SU-DHL-6 (cell line): ENCODE results near the gene SEMA3D.

Source experiments
- H2AFZ ChIP-seq: fragments of 200-600 bp; sonication (generic); 2 replicates; pipeline ENCODE4 v1.6.1; 2014; ENCODE audit warnings: low read depth, mild to moderate bottlenecking, moderate library complexity, mixed read lengths, antibody characterized with exemption, low read length; ENCODE audit not compliant: severe bottlenecking
- H3F3A ChIP-seq: fragments of 200-600 bp; shearing (Covaris generic); 2 replicates; pipeline ENCODE4 v1.6.0; 2016; ENCODE audit warnings: antibody characterized with exemption, mild to moderate bottlenecking; ENCODE audit not compliant: insufficient read depth
- H3K27ac ChIP-seq: fragments of 200-600 bp; sonication (generic); 2 replicates; pipeline ENCODE4 v1.5.1; 2016; ENCODE audit warnings: low read depth, mild to moderate bottlenecking, low read length, moderate library complexity, mixed read lengths
- H3K27me3 ChIP-seq: fragments of 200-600 bp; sonication (generic), shearing (Covaris generic); 2 replicates; pipeline ENCODE4 v1.6.0; 2014; ENCODE audit warnings: mild to moderate bottlenecking, low read length
- H3K36me3 ChIP-seq: fragments of 200-600 bp; sonication (generic); 2 replicates; pipeline ENCODE4 v1.6.1; 2014; ENCODE audit warnings: mild to moderate bottlenecking, low read length, mixed read lengths
- H3K4me2 ChIP-seq: fragments of 300-600, 200-600 bp; shearing (Covaris generic), sonication (generic); 2 replicates; pipeline ENCODE4 v1.6.0; 2014; ENCODE audit warnings: low read length, low read depth, mild to moderate bottlenecking; ENCODE audit not compliant: poor library complexity, severe bottlenecking
- H3K4me3 ChIP-seq: fragments of 200-600 bp; sonication (generic); 2 replicates; pipeline ENCODE4 v1.5.1; 2014; ENCODE audit warnings: antibody characterized with exemption, low read length, mild to moderate bottlenecking, mixed read lengths; ENCODE audit not compliant: insufficient read depth, poor library complexity, severe bottlenecking
- H3K79me2 ChIP-seq: fragments of 200-600 bp; sonication (generic); 2 replicates; pipeline ENCODE4 v1.6.1; 2014; ENCODE audit warnings: mild to moderate bottlenecking, low read length, moderate library complexity; ENCODE audit not compliant: insufficient read depth
- H3K9ac ChIP-seq: fragments of 200-600 bp; sonication (generic); 2 replicates; pipeline ENCODE4 v1.7.0; 2014; ENCODE audit warnings: mild to moderate bottlenecking, low read length
- H3K9me2 ChIP-seq: fragments of 200-600 bp; sonication (generic); replicated peaks from 2 replicates; pipeline ENCODE4 v1.6.1; 2014; ENCODE audit warnings: low read length; ENCODE audit not compliant: insufficient read depth
- H3K9me3 ChIP-seq: fragments of 200-600 bp; sonication (generic); 2 replicates; pipeline ENCODE4 v1.6.1; 2014; ENCODE audit warnings: low read length, mixed read lengths; ENCODE audit not compliant: insufficient read depth
- H4K20me1 ChIP-seq: fragments of 200-600 bp; sonication (generic); 2 replicates; pipeline ENCODE4 v1.6.1; 2014; ENCODE audit warnings: low read depth, mild to moderate bottlenecking, antibody characterized with exemption, low read length, moderate library complexity, mixed read lengths
- EZH2phosphoT487 ChIP-seq: fragments of 200-600 bp; sonication (generic), shearing (Covaris generic); conservative IDR thresholded peaks from 2 replicates; pipeline ENCODE4 v1.6.1; 2018; ENCODE audit warnings: mild to moderate bottlenecking, antibody characterized with exemption, low read length, moderate library complexity, mixed read lengths
- TF ChIP-seq, protein P1 (sequence below): fragments of 200-600 bp; sonication (generic); IDR thresholded peaks from one replicate; pipeline ENCODE4 v1.5.1; 2017; ENCODE audit warnings: antibody characterized with exemption, mild to moderate bottlenecking, low read length, moderate library complexity; ENCODE audit not compliant: insufficient read depth, poor library complexity, severe bottlenecking

Gene SEMA3D

DNA sequence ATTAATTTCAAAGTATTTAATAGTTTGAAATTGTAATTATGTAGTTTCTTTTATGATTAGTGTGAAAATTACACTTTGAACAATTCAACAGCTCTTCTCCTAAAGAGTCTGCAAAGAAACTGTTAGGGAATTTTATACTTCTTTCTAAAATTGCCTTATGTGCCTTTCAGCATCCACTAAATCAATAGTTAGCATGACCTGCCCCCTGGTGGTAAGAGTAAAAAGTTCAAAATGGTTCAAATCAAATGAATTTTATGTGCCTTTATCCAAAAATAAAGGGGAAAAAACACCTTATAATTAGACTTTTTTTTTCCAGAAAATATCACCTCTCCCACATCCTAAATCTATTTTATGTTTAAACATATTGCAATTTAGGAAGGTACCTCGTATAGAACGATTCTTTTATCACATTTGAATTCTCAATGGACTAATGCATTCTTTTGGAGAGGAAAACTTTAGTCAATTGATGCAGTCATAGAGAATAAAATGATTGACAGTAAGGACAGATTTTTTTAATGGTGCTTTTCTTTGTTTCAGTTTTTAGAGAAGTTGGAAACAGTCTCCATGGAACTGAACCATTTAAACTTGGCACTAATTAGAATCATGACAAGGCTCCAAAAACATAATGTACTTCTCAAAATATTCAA is 163.7 kb downstream of the SEMA3D start:
- H3K36me3 ChIP-seq = no peaks in the 10 kb centered on the region
- H3K79me2 ChIP-seq = no peaks in the 10 kb centered on the region
- TF ChIP-seq, protein P1, sequence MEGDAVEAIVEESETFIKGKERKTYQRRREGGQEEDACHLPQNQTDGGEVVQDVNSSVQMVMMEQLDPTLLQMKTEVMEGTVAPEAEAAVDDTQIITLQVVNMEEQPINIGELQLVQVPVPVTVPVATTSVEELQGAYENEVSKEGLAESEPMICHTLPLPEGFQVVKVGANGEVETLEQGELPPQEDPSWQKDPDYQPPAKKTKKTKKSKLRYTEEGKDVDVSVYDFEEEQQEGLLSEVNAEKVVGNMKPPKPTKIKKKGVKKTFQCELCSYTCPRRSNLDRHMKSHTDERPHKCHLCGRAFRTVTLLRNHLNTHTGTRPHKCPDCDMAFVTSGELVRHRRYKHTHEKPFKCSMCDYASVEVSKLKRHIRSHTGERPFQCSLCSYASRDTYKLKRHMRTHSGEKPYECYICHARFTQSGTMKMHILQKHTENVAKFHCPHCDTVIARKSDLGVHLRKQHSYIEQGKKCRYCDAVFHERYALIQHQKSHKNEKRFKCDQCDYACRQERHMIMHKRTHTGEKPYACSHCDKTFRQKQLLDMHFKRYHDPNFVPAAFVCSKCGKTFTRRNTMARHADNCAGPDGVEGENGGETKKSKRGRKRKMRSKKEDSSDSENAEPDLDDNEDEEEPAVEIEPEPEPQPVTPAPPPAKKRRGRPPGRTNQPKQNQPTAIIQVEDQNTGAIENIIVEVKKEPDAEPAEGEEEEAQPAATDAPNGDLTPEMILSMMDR = peak; percentile 56
- no peak for TF ChIP-seq EZH2phosphoT487
- no peak overlapping the region for H3K27ac ChIP-seq
- peaks cover 15% of the 10 kb centered on the region; the same call in 1 of the 2 replicates for H4K20me1 ChIP-seq
- no peak overlapping the region for H3K4me2 ChIP-seq
- H3F3A ChIP-seq = no peaks in the 10 kb centered on the region; the same call in 1 of the 2 replicates
- H2AFZ ChIP-seq = no peak overlapping the region
- no peak overlapping the region for H3K4me3 ChIP-seq
- no peak overlapping the region for H3K9ac ChIP-seq
- no peaks in the 10 kb centered on the region for H3K27me3 ChIP-seq
- no peaks in the 10 kb centered on the region for H3K9me3 ChIP-seq
- no peaks in the 10 kb centered on the region for H3K9me2 ChIP-seq

DNA sequence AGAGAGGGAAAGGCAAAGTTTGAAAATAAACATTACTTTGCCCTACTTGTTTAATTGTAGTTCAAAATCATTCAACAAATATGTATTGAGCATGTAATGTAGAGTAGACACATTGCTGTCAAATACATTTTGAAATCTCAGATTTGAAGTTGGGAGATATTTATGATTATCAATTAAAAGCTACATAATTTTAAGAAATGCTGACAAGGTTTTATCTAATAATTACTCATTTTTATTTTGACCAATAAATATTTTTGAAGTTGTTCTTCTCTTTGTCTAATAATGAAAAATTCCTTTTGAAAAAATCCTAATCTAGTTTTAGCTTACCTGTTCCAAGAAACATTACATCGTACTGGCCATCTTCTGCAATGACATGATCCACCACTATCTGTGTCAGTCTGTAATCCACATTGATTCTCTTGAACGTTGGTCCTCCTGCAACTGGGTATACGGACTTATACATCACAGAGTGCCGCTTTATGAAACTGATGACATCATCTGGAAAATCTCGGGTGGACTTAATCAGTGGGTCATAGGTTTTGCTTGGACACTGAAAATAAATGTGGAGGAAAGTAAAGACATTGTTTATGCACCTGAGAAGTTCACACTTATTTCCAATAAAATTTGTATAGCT is 164.7 kb downstream of the SEMA3D start:
- peaks cover 15% of the 10 kb centered on the region; the same call in 1 of the 2 replicates for H4K20me1 ChIP-seq
- no peaks in the 10 kb centered on the region for H3K27me3 ChIP-seq
- H3K27ac ChIP-seq = no peak overlapping the region
- H3F3A ChIP-seq = no peaks in the 10 kb centered on the region; the same call in 1 of the 2 replicates
- H2AFZ ChIP-seq = no peak overlapping the region
- H3K4me2 ChIP-seq = no peak overlapping the region
- H3K36me3 ChIP-seq = no peaks in the 10 kb centered on the region
- no peaks in the 10 kb centered on the region for H3K9me3 ChIP-seq
- no peaks in the 10 kb centered on the region for H3K79me2 ChIP-seq
- H3K4me3 ChIP-seq = no peak overlapping the region
- TF ChIP-seq, protein P1 = no peak
- TF ChIP-seq EZH2phosphoT487 = no peak
- no peak overlapping the region for H3K9ac ChIP-seq
- H3K9me2 ChIP-seq = no peaks in the 10 kb centered on the region

DNA sequence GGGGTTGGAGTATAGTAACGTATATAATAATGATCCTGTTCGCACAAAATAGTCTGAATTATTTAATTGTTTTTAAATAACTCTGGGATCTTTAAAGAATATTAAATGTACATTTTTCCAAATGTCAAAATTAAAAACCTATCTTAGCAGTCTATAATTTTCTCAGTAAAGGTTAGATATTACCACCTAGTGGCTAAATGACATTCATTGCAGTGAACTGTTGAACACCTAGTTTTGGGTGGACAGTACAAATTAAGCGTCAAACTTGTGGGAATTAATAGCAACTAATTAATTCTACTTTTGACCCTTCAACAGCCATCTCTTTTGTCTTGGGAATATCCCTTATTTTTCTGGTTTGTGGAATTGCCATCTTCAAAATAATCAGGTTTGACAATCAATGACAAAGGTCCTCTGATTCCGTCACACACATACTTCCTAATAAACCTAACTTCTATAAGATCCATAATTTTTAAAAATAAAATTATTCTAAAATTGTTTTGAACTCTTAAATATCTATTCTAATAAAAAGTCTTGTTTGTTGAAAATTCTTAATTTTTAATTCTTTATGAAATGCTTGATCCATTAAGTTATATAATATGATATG is 165.7 kb downstream of the SEMA3D start:
- H3K4me2 ChIP-seq = no peak overlapping the region
- H2AFZ ChIP-seq = no peak overlapping the region
- H4K20me1 ChIP-seq = peaks cover 15% of the 10 kb centered on the region; the same call in 1 of the 2 replicates
- no peaks in the 10 kb centered on the region for H3K9me3 ChIP-seq
- H3F3A ChIP-seq = no peaks in the 10 kb centered on the region; the same call in 1 of the 2 replicates
- no peaks in the 10 kb centered on the region for H3K9me2 ChIP-seq
- no peaks in the 10 kb centered on the region for H3K27me3 ChIP-seq
- no peak overlapping the region for H3K27ac ChIP-seq
- H3K4me3 ChIP-seq = no peak overlapping the region
- TF ChIP-seq EZH2phosphoT487 = no peak
- TF ChIP-seq, protein P1 = no peak
- H3K36me3 ChIP-seq = no peaks in the 10 kb centered on the region
- H3K79me2 ChIP-seq = no peaks in the 10 kb centered on the region
- no peak overlapping the region for H3K9ac ChIP-seq
